Mucosa of rectum (tissue), 2 donors: ENCODE measurements around the gene TNS3.

ENCODE experiments used
- H3K27ac ChIP-seq, 2 donors: one replicate each; pipeline ENCODE4 v1.7.0; 2013; ENCODE audit warnings: inconsistent platforms in 2 of 2, low read depth in 2 of 2, low read length in 2 of 2
- H3K27me3 ChIP-seq, 2 donors: one replicate each; pipeline ENCODE4 v1.7.0; 2013; ENCODE audit warnings: low read length in 2 of 2; ENCODE audit not compliant: control insufficient read depth in 2 of 2, insufficient read depth in 2 of 2
- H3K36me3 ChIP-seq, 2 donors: one replicate each; pipeline ENCODE4 v1.7.0; 2013; ENCODE audit warnings: low read length in 2 of 2; ENCODE audit not compliant: control insufficient read depth in 2 of 2, insufficient read depth in 2 of 2
- H3K4me1 ChIP-seq, 2 donors: one replicate each; pipeline ENCODE4 v1.7.0; 2013; ENCODE audit warnings: low read length in 2 of 2, mild to moderate bottlenecking in 1 of 2; ENCODE audit not compliant: control insufficient read depth in 2 of 2, insufficient read depth in 2 of 2
- H3K4me3 ChIP-seq, 2 donors: one replicate each; pipeline ENCODE4 v1.7.0; 2013; ENCODE audit warnings: low read length in 2 of 2
- H3K9ac ChIP-seq, 2 donors: one replicate each; pipeline ENCODE4 v1.7.0; 2013; ENCODE audit warnings: low read length in 2 of 2, low read depth in 1 of 2, mild to moderate bottlenecking in 1 of 2
- H3K9me3 ChIP-seq, 2 donors: one replicate each; pipeline ENCODE4 v1.7.0; 2013; ENCODE audit warnings: low read length in 2 of 2; ENCODE audit not compliant: control insufficient read depth in 2 of 2
- donor health status: healthy.
- donor health status: Normal muscosa, but diverticular disease.

TNS3 gene

DNA sequence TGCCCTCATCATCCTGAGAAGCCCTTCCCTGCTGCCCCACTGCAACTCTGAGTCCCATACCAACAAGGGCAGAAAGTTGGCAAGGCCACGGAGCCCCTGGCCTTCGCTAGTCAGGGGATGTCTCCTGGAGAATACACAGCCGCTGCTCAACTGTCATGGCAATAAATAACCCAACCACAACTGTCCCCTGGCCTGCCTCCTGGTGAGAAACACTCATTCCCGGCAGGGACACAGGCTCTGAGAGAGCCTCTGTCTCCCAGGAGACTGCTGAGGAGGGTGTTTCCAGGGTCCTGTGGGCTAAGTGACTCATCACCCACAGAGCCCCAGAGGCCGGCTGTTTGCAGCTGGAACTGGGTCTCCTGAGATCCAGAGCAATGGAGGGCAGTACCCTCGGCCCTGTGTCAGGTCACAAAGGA, 354.1 kb downstream of the TNS3 start:
- no peaks in the 10 kb centered on the region for H3K9me3 ChIP-seq
- no peaks in the 10 kb centered on the region for H3K36me3 ChIP-seq
- no peaks in the 10 kb centered on the region for H3K27me3 ChIP-seq
- no peak overlapping the region for H3K9ac ChIP-seq
- no peak overlapping the region for H3K27ac ChIP-seq
- H3K4me3 ChIP-seq = no peak overlapping the region
- no peaks in the 10 kb centered on the region for H3K4me1 ChIP-seq

GRCh38 chr7:47226696-47227095, 355.2 kb downstream of the TNS3 start:
- H3K9me3 ChIP-seq = no peaks in the 10 kb centered on the region
- no peaks in the 10 kb centered on the region for H3K27me3 ChIP-seq
- H3K4me3 ChIP-seq = no peak overlapping the region
- H3K4me1 ChIP-seq = no peaks in the 10 kb centered on the region
- no peak overlapping the region for H3K27ac ChIP-seq
- H3K9ac ChIP-seq = no peak overlapping the region
- no peaks in the 10 kb centered on the region for H3K36me3 ChIP-seq

DNA sequence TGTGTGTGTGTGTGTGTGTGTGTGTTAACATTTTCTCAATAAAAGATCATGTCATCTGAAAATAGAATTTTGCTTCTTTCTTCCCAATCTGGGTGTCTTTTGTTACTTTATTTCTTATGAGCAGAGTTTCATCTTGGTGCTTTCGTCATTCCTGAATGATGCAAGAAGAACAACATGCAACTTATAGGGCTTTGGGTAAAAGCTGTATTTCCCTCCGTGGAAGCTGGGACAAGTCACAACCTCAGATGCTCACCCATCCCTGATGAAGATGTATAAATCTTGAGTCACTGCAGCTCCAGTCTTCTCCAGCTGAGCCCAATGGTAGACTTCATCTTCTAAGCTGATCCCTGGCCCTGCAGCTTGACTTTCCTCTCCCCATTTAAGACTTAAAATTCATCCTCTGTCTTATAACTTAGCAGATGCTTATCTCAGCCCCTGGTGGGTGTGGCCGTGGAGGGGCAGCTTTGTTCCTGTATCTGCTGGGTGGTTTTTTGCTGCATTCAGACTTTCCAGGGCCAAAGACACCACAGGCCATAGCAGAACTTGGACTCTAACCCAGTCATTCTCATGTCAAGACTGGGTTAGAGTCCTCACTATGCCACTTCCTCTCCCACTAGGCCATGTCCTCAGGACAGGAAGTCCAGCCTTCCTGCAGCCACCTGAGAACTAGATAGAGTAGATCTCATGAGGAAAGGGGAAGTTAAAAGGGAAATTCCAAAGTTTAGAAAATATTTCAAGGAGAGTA, 356.4 kb downstream of the TNS3 start:
- no peaks in the 10 kb centered on the region for H3K36me3 ChIP-seq
- no peaks in the 10 kb centered on the region for H3K4me1 ChIP-seq
- H3K27ac ChIP-seq = no peak overlapping the region
- no peak overlapping the region for H3K9ac ChIP-seq
- no peak overlapping the region for H3K4me3 ChIP-seq
- no peaks in the 10 kb centered on the region for H3K9me3 ChIP-seq
- H3K27me3 ChIP-seq = no peaks in the 10 kb centered on the region
